Sigmoid colon (tissue), 7 donors: ENCODE data around the gene FBXO44. TPM values are rescaled to one million over a fixed set of nuclear protein-coding genes. Genes with fewer than 3 reads are reported as not detected.

Experiments
- DNase-seq: peaks from one replicate; pipeline ENCODE4 v3.0.0-alpha.2; 2019
- H3K27ac ChIP-seq, 4 donors: fragments of 200-600 bp; sonication (generic); one replicate each; pipeline ENCODE4 v1.5.1; 2016 to 2019; ENCODE audit warnings: mild to moderate bottlenecking in 1 of 4
- H3K27me3 ChIP-seq, 3 donors: fragments of 200-600 bp; sonication (generic); one replicate each; pipeline ENCODE4 v1.5.1; 2019; ENCODE audit warnings: mild to moderate bottlenecking in 1 of 3
- H3K36me3 ChIP-seq, 4 donors: fragments of 200-600 bp; sonication (generic); one replicate each; pipeline ENCODE4 v1.5.1; 2016 to 2019
- H3K4me1 ChIP-seq, 4 donors: fragments of 200-600 bp; sonication (generic); one replicate each; pipeline ENCODE4 v1.5.1; 2017 to 2019
- H3K4me3 ChIP-seq, 4 donors: fragments of 200-600 bp; sonication (generic); one replicate each; pipeline ENCODE4 v1.5.1; 2017 to 2019; ENCODE audit warnings: mild to moderate bottlenecking in 2 of 4, moderate library complexity in 1 of 4
- H3K9me3 ChIP-seq, 4 donors: fragments of 200-600 bp in 3 of 4; sonication (generic) in 3 of 4; one replicate each; pipeline versions ENCODE4 v1.5.1 to v1.6.1; 2013 to 2019
- EP300 ChIP-seq, 4 donors: sonication (generic); formaldehyde crosslinking; IDR thresholded peaks; one replicate each; pipeline ENCODE4 v1.6.1; 2017; ENCODE audit warnings: antibody characterized with exemption in 4 of 4
- POLR2A ChIP-seq, 2 donors: fragments of 450-650 bp; IDR thresholded peaks; one replicate each; pipeline ENCODE4 v1.6.1; 2016; ENCODE audit warnings: antibody characterized with exemption in 2 of 2, mild to moderate bottlenecking in 2 of 2, moderate library complexity in 2 of 2
- POLR2AphosphoS5 ChIP-seq, 4 donors: sonication (generic); formaldehyde crosslinking; IDR thresholded peaks; one replicate each; pipeline ENCODE4 v1.6.1; 2017; ENCODE audit warnings: antibody characterized with exemption in 4 of 4
- WGBS, 2 donors: extraction: QIAGEN DNeasy Blood & Tissue Kit; methylation state at CpG; one replicate each; pipeline ENCODE4 v1.1.7; 2013; 5-methylcytosine and 5-hydroxymethylcytosine counted together
- intact Hi-C: fragments of 100-400 bp; cut with DNase I; formaldehyde crosslinking; loops from one replicate; pipeline ENCODE4 v1.15.1; 2023
- polyA plus RNA-seq, 3 donors: library from polyadenylated mRNA; stranded (reverse); fragments of 200-250 nt; gene quantifications; one replicate each; pipeline ENCODE4 v1.2.3, GENCODE V29; 2013
- total RNA-seq, 4 donors: library from RNA; depleted of rRNA; stranded (reverse); fragments of >200 nt; gene quantifications; one replicate each; pipeline ENCODE4 v1.1.0, GENCODE V29; 2016
- TF ChIP-seq, protein P1 (sequence below), 4 experiments: fragments of 450-650 bp in 3 of 4; fragments of 200-600 bp in 1 of 4; IDR thresholded peaks; one replicate each; pipeline ENCODE4 v1.5.1; 2016 to 2019; ENCODE audit warnings: antibody characterized with exemption in 4 of 4, mild to moderate bottlenecking in 3 of 4, moderate library complexity in 2 of 4
- donor health status: healthy with polysubstance abuse.
- donor health status: Bipolar disorder and iron deficiency.
- donor health status: healthy.

The FBXO44 gene
- total and polyA plus RNA-seq, 7 donors, result 1.6 to 27.3 (median 14.2) TPM

DNA sequence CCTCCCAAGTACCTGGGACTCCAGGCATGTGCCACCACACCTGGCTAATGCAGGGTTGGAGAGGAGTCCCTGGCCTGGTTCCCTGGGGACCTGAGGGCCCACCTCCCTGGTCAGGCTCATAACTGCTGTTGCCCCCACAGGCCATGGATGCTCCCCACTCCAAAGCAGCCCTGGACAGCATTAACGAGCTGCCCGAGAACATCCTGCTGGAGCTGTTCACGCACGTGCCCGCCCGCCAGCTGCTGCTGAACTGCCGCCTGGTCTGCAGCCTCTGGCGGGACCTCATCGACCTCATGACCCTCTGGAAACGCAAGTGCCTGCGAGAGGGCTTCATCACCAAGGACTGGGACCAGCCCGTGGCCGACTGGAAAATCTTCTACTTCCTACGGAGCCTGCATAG is 13.8 kb downstream of the FBXO44 start:
- TF ChIP-seq EP300 (IDR thresholded peaks at IDR 0.05), result no peak
- TF ChIP-seq POLR2A (IDR thresholded peaks at IDR 0.05), result no peak
- no peak for TF ChIP-seq POLR2AphosphoS5 (IDR thresholded peaks at IDR 0.05)
- TF ChIP-seq, protein P1, sequence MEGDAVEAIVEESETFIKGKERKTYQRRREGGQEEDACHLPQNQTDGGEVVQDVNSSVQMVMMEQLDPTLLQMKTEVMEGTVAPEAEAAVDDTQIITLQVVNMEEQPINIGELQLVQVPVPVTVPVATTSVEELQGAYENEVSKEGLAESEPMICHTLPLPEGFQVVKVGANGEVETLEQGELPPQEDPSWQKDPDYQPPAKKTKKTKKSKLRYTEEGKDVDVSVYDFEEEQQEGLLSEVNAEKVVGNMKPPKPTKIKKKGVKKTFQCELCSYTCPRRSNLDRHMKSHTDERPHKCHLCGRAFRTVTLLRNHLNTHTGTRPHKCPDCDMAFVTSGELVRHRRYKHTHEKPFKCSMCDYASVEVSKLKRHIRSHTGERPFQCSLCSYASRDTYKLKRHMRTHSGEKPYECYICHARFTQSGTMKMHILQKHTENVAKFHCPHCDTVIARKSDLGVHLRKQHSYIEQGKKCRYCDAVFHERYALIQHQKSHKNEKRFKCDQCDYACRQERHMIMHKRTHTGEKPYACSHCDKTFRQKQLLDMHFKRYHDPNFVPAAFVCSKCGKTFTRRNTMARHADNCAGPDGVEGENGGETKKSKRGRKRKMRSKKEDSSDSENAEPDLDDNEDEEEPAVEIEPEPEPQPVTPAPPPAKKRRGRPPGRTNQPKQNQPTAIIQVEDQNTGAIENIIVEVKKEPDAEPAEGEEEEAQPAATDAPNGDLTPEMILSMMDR (IDR thresholded peaks at IDR 0.05), result no peak
- Histone ChIP-seq H3K4me1 (peaks cover 2 to 12% (median 4%) of the 10 kb centered on the region in 4 donors), H3K27ac (no peak overlapping the region), H3K27me3 (no peaks in the 10 kb centered on the region), H3K36me3 (peaks cover 0 to 27% (median 10%) of the 10 kb centered on the region in 4 donors), H3K4me3 (no peak overlapping the region), H3K9me3 (no peaks in the 10 kb centered on the region)
- intact Hi-C loops, result no loop called here
- WGBS, 2 donors, result 89% methylated on average over 14 of the region's 14 CpGs
- no peak for DNase-seq

DNA sequence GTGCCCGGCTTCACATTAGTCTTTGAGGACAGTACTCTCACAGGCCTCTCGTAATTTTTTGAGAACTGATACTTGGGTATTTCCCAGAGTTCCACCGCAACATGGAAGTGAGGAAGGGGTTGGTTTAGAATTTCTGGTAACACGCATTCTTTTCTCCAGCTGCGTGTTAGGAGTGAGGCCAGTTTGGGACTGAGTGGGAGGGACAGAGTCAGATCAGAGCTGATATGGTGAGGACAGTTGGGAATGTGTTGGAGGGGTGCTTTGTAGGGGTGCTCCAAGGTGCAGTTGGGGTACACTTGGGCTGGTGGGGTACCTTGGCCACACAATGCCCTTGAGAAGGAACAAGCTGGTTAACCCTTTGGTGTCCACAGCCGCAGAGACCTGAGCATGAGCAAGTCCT is 16.1 kb downstream of the FBXO44 start:
- H3K4me1 ChIP-seq, result no peaks in the 10 kb centered on the region
- peaks cover 9 to 50% (median 19%) of the 10 kb centered on the region in 4 donors for H3K36me3 ChIP-seq
- 64 to 78% methylated on average over 6 of the region's 6 CpGs for WGBS, 2 donors
- H3K9me3 ChIP-seq, result no peaks in the 10 kb centered on the region
- H3K27ac ChIP-seq, result no peak overlapping the region
- DNase-seq, result no peak
- TF ChIP-seq POLR2AphosphoS5 (IDR thresholded peaks at IDR 0.05) (no peak), POLR2A (IDR thresholded peaks at IDR 0.05) (no peak), EP300 (IDR thresholded peaks at IDR 0.05) (no peak)
- TF ChIP-seq, protein P1 (IDR thresholded peaks at IDR 0.05), result no peak
- H3K4me3 ChIP-seq, result no peak overlapping the region
- intact Hi-C loops, result no loop called here
- no peaks in the 10 kb centered on the region for H3K27me3 ChIP-seq

DNA sequence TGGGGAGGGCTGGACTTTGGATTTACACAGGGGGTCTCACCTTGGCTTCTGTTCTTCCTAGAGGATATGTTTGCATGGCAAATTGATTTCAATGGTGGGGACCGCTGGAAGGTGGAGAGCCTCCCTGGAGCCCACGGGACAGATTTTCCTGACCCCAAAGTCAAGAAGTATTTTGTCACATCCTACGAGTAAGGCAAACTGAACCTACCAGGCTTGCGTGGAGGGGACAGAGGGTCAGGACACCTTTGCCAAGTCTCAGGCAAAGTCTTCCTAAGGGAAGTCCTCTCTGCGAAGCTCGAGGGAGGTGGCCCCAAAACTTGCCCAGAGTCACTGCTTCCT is 16.5 kb downstream of the FBXO44 start:
- no peak for TF ChIP-seq EP300 (IDR thresholded peaks at IDR 0.05)
- no peak for TF ChIP-seq POLR2AphosphoS5 (IDR thresholded peaks at IDR 0.05)
- TF ChIP-seq, protein P1 (IDR thresholded peaks at IDR 0.05), result no peak
- no peak for TF ChIP-seq POLR2A (IDR thresholded peaks at IDR 0.05)
- no peak overlapping the region for H3K4me3 ChIP-seq
- no peaks in the 10 kb centered on the region for H3K4me1 ChIP-seq
- H3K27ac ChIP-seq, result no peak overlapping the region
- DNase-seq, result no peak
- no peaks in the 10 kb centered on the region for H3K27me3 ChIP-seq
- intact Hi-C loops, result no loop called here
- no peaks in the 10 kb centered on the region for H3K9me3 ChIP-seq
- 88 to 93% methylated on average over 6 of the region's 6 CpGs for WGBS, 2 donors
- peaks cover 9 to 54% (median 19%) of the 10 kb centered on the region in 4 donors for H3K36me3 ChIP-seq

DNA sequence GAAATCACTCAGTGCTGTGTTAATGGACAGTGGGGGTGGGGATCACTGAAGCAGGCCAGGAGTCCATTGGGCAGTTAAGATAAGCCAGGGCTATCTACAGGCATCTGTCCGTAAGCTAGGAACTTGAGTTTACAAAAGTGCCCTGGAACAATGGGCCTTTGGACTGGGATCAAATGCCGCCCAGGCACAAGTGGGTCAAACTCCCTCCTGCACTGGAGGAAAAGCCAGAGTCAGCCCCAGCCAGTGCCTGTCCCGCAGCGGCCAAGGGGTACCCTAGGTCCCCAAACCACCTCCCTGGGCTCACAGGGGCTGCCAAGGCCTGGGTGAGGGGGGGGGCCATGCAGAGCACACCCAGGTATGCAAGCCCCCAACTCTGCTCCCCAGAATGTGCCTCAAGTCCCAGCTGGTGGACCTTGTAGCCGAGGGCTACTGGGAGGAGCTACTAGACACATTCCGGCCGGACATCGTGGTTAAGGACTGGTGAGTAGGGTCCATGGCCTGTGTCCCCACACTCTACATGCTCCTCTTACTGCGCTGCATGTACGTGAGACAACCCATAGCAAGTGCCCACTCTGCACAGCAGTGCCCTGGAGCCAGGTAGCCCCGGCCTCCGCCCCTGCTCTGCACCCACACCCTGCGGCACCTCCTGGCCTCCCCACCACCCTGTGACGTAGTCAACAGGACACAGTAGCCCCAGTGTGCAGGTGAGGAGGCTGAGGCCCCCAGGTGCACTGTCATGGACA is 17.0 kb downstream of the FBXO44 start:
- Histone ChIP-seq H3K4me3 (no peak overlapping the region), H3K27me3 (no peaks in the 10 kb centered on the region), H3K36me3 (peaks cover 9 to 59% (median 21%) of the 10 kb centered on the region in 4 donors), H3K27ac (no peak overlapping the region), H3K4me1 (no peaks in the 10 kb centered on the region), H3K9me3 (no peaks in the 10 kb centered on the region)
- intact Hi-C loops, result no loop called here
- TF ChIP-seq POLR2AphosphoS5 (IDR thresholded peaks at IDR 0.05) (no peak), EP300 (IDR thresholded peaks at IDR 0.05) (no peak), POLR2A (IDR thresholded peaks at IDR 0.05) (no peak)
- TF ChIP-seq, protein P1 (IDR thresholded peaks at IDR 0.05), result no peak
- 91 to 95% methylated on average over 14 of the region's 14 CpGs for WGBS, 2 donors
- no peak for DNase-seq
